Measurements from ENCODE around the gene NFYA.

- TF ChIP-seq POLR2A (IDR thresholded peaks at IDR 0.05) = no peak
- TF ChIP-seq, protein P1, sequence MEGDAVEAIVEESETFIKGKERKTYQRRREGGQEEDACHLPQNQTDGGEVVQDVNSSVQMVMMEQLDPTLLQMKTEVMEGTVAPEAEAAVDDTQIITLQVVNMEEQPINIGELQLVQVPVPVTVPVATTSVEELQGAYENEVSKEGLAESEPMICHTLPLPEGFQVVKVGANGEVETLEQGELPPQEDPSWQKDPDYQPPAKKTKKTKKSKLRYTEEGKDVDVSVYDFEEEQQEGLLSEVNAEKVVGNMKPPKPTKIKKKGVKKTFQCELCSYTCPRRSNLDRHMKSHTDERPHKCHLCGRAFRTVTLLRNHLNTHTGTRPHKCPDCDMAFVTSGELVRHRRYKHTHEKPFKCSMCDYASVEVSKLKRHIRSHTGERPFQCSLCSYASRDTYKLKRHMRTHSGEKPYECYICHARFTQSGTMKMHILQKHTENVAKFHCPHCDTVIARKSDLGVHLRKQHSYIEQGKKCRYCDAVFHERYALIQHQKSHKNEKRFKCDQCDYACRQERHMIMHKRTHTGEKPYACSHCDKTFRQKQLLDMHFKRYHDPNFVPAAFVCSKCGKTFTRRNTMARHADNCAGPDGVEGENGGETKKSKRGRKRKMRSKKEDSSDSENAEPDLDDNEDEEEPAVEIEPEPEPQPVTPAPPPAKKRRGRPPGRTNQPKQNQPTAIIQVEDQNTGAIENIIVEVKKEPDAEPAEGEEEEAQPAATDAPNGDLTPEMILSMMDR (IDR thresholded peaks at IDR 0.05) = no peak
These were observed 12.4 kb downstream of the NFYA start for GRCh38 chr6:41085182-41085581.

Data from uterus (tissue), 2 donors.